Measurements from ENCODE around the gene LMBR1. TPM values are rescaled to one million over a fixed set of nuclear protein-coding genes. Genes with fewer than 3 reads are reported as not detected.

The LMBR1 gene
- total RNA-seq, 1 donor from 2014 or later: 73.7 TPM

- Histone ChIP-seq H3K36me3 (ENCODE audit: control insufficient read depth, insufficient read depth, low read length) (no peaks in the 10 kb centered on the region), H3K27me3 (ENCODE audit: control insufficient read depth, insufficient read depth, low read length) (no peaks in the 10 kb centered on the region), H3K4me3 (ENCODE audit: low read depth, low read length) (no peak overlapping the region)
- TF ChIP-seq, protein P1, sequence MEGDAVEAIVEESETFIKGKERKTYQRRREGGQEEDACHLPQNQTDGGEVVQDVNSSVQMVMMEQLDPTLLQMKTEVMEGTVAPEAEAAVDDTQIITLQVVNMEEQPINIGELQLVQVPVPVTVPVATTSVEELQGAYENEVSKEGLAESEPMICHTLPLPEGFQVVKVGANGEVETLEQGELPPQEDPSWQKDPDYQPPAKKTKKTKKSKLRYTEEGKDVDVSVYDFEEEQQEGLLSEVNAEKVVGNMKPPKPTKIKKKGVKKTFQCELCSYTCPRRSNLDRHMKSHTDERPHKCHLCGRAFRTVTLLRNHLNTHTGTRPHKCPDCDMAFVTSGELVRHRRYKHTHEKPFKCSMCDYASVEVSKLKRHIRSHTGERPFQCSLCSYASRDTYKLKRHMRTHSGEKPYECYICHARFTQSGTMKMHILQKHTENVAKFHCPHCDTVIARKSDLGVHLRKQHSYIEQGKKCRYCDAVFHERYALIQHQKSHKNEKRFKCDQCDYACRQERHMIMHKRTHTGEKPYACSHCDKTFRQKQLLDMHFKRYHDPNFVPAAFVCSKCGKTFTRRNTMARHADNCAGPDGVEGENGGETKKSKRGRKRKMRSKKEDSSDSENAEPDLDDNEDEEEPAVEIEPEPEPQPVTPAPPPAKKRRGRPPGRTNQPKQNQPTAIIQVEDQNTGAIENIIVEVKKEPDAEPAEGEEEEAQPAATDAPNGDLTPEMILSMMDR (IDR thresholded peaks at IDR 0.05; ENCODE audit: insufficient read depth, low read length, severe bottlenecking): no peak
- DNase-seq (ENCODE audit: low read depth): no peak
- FAIRE-seq: no peak
These were observed 114.8 kb downstream of the LMBR1 start for GRCh38 chr7:156778201-156778600.

DNA sequence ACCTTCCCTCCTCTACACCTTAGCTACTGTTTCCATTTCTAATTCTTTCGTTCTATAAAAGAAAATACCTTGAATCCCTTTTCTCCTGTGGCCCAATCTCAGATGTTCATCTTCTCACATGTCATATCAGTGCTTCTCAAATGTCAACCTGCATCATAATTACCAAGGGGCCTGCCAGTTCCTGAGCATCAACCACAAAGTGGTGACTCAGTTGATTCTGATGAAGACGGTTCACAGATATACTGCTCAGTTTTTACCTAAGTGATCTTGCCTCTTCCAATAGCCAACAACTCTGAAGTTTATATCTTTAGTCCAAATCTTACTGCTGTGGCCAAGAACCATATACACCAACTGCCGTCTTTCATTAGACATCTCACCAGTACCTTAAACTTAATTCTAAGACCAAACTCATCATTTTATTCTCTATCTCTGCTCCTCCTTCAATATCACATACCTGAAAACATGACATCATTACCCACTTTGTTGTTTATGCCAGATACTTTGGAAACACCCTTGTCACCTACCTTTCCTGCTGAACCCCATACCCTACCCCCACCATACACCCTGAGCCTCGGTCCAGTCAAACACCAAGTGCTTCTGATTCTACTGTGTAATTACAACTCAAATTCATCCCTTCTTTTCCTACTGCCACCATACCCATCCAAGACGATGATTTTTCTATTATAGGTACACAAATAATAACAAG, 115.5 kb downstream of the LMBR1 start:
- Histone ChIP-seq H3K36me3 (ENCODE audit: control insufficient read depth, insufficient read depth, low read length) (no peaks in the 10 kb centered on the region), H3K4me3 (ENCODE audit: low read depth, low read length) (no peak overlapping the region), H3K27me3 (ENCODE audit: control insufficient read depth, insufficient read depth, low read length) (no peaks in the 10 kb centered on the region)
- DNase-seq (ENCODE audit: low read depth) (peak; percentile 38), FAIRE-seq (no peak)
- TF ChIP-seq, protein P1 (IDR thresholded peaks at IDR 0.05; ENCODE audit: insufficient read depth, low read length, severe bottlenecking): no peak

- FAIRE-seq (no peak), DNase-seq (ENCODE audit: low read depth) (no peak)
- H3K27me3 ChIP-seq (ENCODE audit: control insufficient read depth, insufficient read depth, low read length): no peaks in the 10 kb centered on the region
- no peak overlapping the region for H3K4me3 ChIP-seq (ENCODE audit: low read depth, low read length)
- no peaks in the 10 kb centered on the region for H3K36me3 ChIP-seq (ENCODE audit: control insufficient read depth, insufficient read depth, low read length)
- TF ChIP-seq, protein P1 (IDR thresholded peaks at IDR 0.05; ENCODE audit: insufficient read depth, low read length, severe bottlenecking): no peak
These were observed 116.5 kb downstream of the LMBR1 start for GRCh38 chr7:156776527-156776926.

DNA sequence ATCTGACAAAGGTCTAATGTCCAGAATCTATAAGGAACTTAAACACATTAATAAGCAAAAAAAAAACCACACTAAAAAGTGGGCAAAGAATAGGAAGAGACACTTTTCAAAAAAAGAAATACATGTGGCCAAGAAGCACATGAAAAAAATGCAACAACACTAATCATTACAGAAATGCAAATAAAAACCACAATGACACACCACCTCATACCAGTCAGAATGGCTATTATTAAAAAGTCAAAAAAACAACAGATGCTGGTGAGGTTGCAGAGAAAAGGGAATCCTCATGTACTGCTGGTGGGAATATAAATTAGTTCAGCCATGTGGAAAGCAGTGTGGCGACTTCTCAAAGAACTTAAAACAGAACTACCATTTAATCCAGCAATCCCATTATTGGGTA, 119.0 kb downstream of the LMBR1 start:
- no peak overlapping the region for H3K4me3 ChIP-seq (ENCODE audit: low read depth, low read length)
- TF ChIP-seq, protein P1 (IDR thresholded peaks at IDR 0.05; ENCODE audit: insufficient read depth, low read length, severe bottlenecking): no peak
- DNase-seq (ENCODE audit: low read depth) (no peak), FAIRE-seq (no peak)
- no peaks in the 10 kb centered on the region for H3K27me3 ChIP-seq (ENCODE audit: control insufficient read depth, insufficient read depth, low read length)
- H3K36me3 ChIP-seq (ENCODE audit: control insufficient read depth, insufficient read depth, low read length): no peaks in the 10 kb centered on the region

DNA sequence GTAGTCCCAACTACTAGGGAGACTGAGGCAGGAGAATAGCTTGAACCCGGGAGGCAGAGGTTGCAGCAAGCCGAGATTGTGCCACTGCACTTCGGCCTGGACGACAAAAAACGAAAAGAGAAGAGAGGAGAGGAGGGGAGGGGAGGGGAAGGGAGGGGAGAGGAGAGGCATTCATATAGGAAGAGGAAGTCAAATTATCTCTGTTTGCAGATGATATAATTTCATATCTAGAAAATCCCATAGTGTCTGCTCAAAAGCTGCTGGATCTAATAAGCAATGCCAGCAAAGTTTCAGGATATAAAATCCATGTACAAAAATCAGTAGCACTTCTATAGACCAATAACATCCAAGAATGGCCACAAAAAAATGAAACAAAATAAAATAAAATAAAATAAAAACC, 120.3 kb downstream of the LMBR1 start:
- DNase-seq (ENCODE audit: low read depth): no peak
- no peak for FAIRE-seq
- TF ChIP-seq, protein P1 (IDR thresholded peaks at IDR 0.05; ENCODE audit: insufficient read depth, low read length, severe bottlenecking): no peak
- H3K36me3 ChIP-seq (ENCODE audit: control insufficient read depth, insufficient read depth, low read length): no peaks in the 10 kb centered on the region
- no peaks in the 10 kb centered on the region for H3K27me3 ChIP-seq (ENCODE audit: control insufficient read depth, insufficient read depth, low read length)
- no peak overlapping the region for H3K4me3 ChIP-seq (ENCODE audit: low read depth, low read length)

Data from bronchial epithelial cell (primary cell).